ENCODE data around the gene CCDC187.

DNA sequence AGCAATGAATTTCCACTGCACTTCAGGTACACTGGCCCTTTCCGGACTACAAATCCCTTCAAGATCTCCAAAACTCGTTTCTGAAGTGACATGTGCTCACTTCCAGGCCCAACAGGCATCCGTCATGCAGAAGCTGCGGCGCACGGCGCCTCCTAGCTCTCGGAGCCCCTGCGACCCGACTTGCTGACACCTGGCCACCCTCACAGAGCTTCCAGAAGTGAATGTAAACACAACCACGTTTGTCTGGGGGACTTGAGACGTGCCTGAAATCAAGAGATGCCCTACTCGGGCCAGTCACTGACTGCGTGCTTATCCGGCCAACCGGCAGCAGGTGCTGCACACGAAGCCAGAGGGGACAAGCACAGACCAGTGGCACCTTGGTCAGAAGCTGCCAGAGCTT is 94.1 kb downstream of the CCDC187 start:
- TF ChIP-seq, protein P1, sequence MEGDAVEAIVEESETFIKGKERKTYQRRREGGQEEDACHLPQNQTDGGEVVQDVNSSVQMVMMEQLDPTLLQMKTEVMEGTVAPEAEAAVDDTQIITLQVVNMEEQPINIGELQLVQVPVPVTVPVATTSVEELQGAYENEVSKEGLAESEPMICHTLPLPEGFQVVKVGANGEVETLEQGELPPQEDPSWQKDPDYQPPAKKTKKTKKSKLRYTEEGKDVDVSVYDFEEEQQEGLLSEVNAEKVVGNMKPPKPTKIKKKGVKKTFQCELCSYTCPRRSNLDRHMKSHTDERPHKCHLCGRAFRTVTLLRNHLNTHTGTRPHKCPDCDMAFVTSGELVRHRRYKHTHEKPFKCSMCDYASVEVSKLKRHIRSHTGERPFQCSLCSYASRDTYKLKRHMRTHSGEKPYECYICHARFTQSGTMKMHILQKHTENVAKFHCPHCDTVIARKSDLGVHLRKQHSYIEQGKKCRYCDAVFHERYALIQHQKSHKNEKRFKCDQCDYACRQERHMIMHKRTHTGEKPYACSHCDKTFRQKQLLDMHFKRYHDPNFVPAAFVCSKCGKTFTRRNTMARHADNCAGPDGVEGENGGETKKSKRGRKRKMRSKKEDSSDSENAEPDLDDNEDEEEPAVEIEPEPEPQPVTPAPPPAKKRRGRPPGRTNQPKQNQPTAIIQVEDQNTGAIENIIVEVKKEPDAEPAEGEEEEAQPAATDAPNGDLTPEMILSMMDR (IDR thresholded peaks at IDR 0.05): no peak
- no peak for TF ChIP-seq POLR2A (IDR thresholded peaks at IDR 0.05)
